ENCODE measurements around the gene TBC1D9. TPM values are rescaled to one million over a fixed set of nuclear protein-coding genes. Genes with fewer than 3 reads are reported as not detected.

TBC1D9 gene
- total RNA-seq, 1 experiment from 2014 or later = 21.7 TPM

- POLR2A ChIA-PET = no interaction called here
- CTCF ChIA-PET = no interaction called here
- Histone ChIP-seq H3K4me1 (ENCODE audit: control insufficient read depth, insufficient read depth, low read length) (no peaks in the 10 kb centered on the region), H3K27ac (ENCODE audit: low read length) (no peak overlapping the region), H3K36me3 (ENCODE audit: control insufficient read depth, insufficient read depth, low read length) (no peaks in the 10 kb centered on the region), H3K4me3 (ENCODE audit: low read depth in 2 of 2, low read length in 2 of 2) (no peak overlapping the region), H3K9me3 (ENCODE audit: control insufficient read depth, insufficient read depth, low read depth, low read length) (no peaks in the 10 kb centered on the region), H3K27me3 (ENCODE audit: control insufficient read depth, insufficient read depth, low read length) (no peaks in the 10 kb centered on the region)
- TF ChIP-seq REST (IDR thresholded peaks at IDR 0.05; ENCODE audit: insufficient read depth in 1 of 2, low read depth in 2 of 2, low read length in 1 of 2) (no peak), TCF7L2 (IDR thresholded peaks at IDR 0.05; ENCODE audit: low read depth, low read length) (no peak), POLR2AphosphoS5 (IDR thresholded peaks at IDR 0.05; ENCODE audit: low read depth, low read length) (no peak), SIN3A (IDR thresholded peaks at IDR 0.05; ENCODE audit: borderline replicate concordance, insufficient read depth, low read depth, low read length) (no peak), CTCF (IDR thresholded peaks at IDR 0.05) (no peak)
- ATAC-seq (no peak), DNase-seq (ENCODE audit: low read depth, low spot score) (no peak)
- no TSS peak for BruUV-seq (replicated peaks)
- intact Hi-C loops (cut with micrococcal nuclease; ENCODE audit: unreplicated experiment) = no loop called here
- in situ Hi-C loops (cut with HindIII; ENCODE audit: low pct_unique_long_range_greater_than_20kb, low sequenced_read_pairs) = no loop called here
Measured at GRCh38 chr4:140617499-140618248, 138.5 kb downstream of the TBC1D9 start.

GRCh38 chr4:140615451-140615850 lies 140.7 kb downstream of the TBC1D9 start:
- intact Hi-C loops (cut with micrococcal nuclease; ENCODE audit: unreplicated experiment) = no loop called here
- no peaks in the 10 kb centered on the region for H3K27me3 ChIP-seq (ENCODE audit: control insufficient read depth, insufficient read depth, low read length)
- POLR2A ChIA-PET = no interaction called here

More at GRCh38 chr4:140615451-140615850, 140.7 kb downstream of the TBC1D9 start:
- Histone ChIP-seq H3K9me3 (ENCODE audit: control insufficient read depth, insufficient read depth, low read depth, low read length) (no peaks in the 10 kb centered on the region), H3K4me1 (ENCODE audit: control insufficient read depth, insufficient read depth, low read length) (no peaks in the 10 kb centered on the region), H3K36me3 (ENCODE audit: control insufficient read depth, insufficient read depth, low read length) (no peaks in the 10 kb centered on the region), H3K4me3 (ENCODE audit: low read depth in 2 of 2, low read length in 2 of 2) (no peak overlapping the region), H3K27ac (ENCODE audit: low read length) (no peak overlapping the region)
- no TSS peak for BruUV-seq (replicated peaks)
- in situ Hi-C loops (cut with HindIII; ENCODE audit: low pct_unique_long_range_greater_than_20kb, low sequenced_read_pairs) = no loop called here
- CTCF ChIA-PET = no interaction called here
- TF ChIP-seq POLR2AphosphoS5 (IDR thresholded peaks at IDR 0.05; ENCODE audit: low read depth, low read length) = no peak
- TF ChIP-seq REST (IDR thresholded peaks at IDR 0.05; ENCODE audit: insufficient read depth in 1 of 2, low read depth in 2 of 2, low read length in 1 of 2) = no peak
- no peak for TF ChIP-seq SIN3A (IDR thresholded peaks at IDR 0.05; ENCODE audit: borderline replicate concordance, insufficient read depth, low read depth, low read length)
- no peak for TF ChIP-seq CTCF (IDR thresholded peaks at IDR 0.05)
- TF ChIP-seq TCF7L2 (IDR thresholded peaks at IDR 0.05; ENCODE audit: low read depth, low read length) = no peak
- DNase-seq (ENCODE audit: low read depth, low spot score) (no peak), ATAC-seq (no peak)
